NCI-H748 treated with DMSO at 0.1 percent for 48 hours (cell line): Measurements from ENCODE around the gene ZC3H13.

Experiments
- DNase-seq: peaks from one replicate; lab custom pipeline; 2025; lab: John Stamatoyannopoulos, UW

The ZC3H13 gene

GRCh38 chr13:45934283-45934682 is 118.3 kb downstream of the ZC3H13 start:
- DNase-seq: no peak

- DNase-seq: no peak
Measured at GRCh38 chr13:45933203-45933908, 119.2 kb downstream of the ZC3H13 start.

GRCh38 chr13:45932676-45933075 is 119.9 kb downstream of the ZC3H13 start:
- no peak for DNase-seq

GRCh38 chr13:45932172-45932571 is 120.4 kb downstream of the ZC3H13 start:
- no peak for DNase-seq

GRCh38 chr13:45931211-45931610 is 121.3 kb downstream of the ZC3H13 start:
- DNase-seq: no peak

- DNase-seq: no peak
Measured at GRCh38 chr13:45930177-45930576, 122.4 kb downstream of the ZC3H13 start.

- DNase-seq: no peak
Measured at GRCh38 chr13:45928843-45929242, 123.7 kb downstream of the ZC3H13 start.

- no peak for DNase-seq
Measured at GRCh38 chr13:45928176-45928575, 124.4 kb downstream of the ZC3H13 start.

- DNase-seq: no peak
Measured at GRCh38 chr13:45926741-45927140, 125.8 kb downstream of the ZC3H13 start.

GRCh38 chr13:45925151-45925550 is 127.4 kb downstream of the ZC3H13 start:
- DNase-seq: no peak

GRCh38 chr13:45921162-45921736 is 131.3 kb downstream of the ZC3H13 start:
- DNase-seq: no peak

GRCh38 chr13:45918597-45918996 is 133.9 kb downstream of the ZC3H13 start:
- DNase-seq: no peak

- DNase-seq: no peak
Measured at GRCh38 chr13:45917019-45917418, 135.5 kb downstream of the ZC3H13 start.

GRCh38 chr13:45915686-45916439 is 136.7 kb downstream of the ZC3H13 start:
- no peak for DNase-seq

- no peak for DNase-seq
Measured at GRCh38 chr13:45909673-45910072, 142.9 kb downstream of the ZC3H13 start.

- no peak for DNase-seq
Measured at GRCh38 chr13:45909089-45909488, 143.5 kb downstream of the ZC3H13 start.

GRCh38 chr13:45907503-45907902 is 145.0 kb downstream of the ZC3H13 start:
- no peak for DNase-seq
